GM12891 (cell line): Measurements from ENCODE around the gene TRAPPC6A.

Source experiments
- POLR2A ChIP-seq: IDR thresholded peaks from 2 replicates; pipeline ENCODE4 v1.6.1; 2011; ENCODE audit warnings: low read depth, low read length, control low read depth
- POLR2AphosphoS5 ChIP-seq: IDR thresholded peaks from 2 replicates; pipeline ENCODE4 v1.6.1; 2011; ENCODE audit warnings: low read depth, low read length, control low read depth
- POU2F2 ChIP-seq: IDR thresholded peaks from 2 replicates; pipeline ENCODE4 v1.6.1; 2011; ENCODE audit warnings: low read depth, mild to moderate bottlenecking, control low read depth, low read length, moderate library complexity
- SPI1 ChIP-seq: IDR thresholded peaks from 2 replicates; pipeline ENCODE4 v1.6.1; 2011; ENCODE audit warnings: low read depth, low read length, control low read depth
- TAF1 ChIP-seq: IDR thresholded peaks from 2 replicates; pipeline ENCODE4 v1.6.1; 2011; ENCODE audit warnings: low read depth, low read length, control low read depth

DNA sequence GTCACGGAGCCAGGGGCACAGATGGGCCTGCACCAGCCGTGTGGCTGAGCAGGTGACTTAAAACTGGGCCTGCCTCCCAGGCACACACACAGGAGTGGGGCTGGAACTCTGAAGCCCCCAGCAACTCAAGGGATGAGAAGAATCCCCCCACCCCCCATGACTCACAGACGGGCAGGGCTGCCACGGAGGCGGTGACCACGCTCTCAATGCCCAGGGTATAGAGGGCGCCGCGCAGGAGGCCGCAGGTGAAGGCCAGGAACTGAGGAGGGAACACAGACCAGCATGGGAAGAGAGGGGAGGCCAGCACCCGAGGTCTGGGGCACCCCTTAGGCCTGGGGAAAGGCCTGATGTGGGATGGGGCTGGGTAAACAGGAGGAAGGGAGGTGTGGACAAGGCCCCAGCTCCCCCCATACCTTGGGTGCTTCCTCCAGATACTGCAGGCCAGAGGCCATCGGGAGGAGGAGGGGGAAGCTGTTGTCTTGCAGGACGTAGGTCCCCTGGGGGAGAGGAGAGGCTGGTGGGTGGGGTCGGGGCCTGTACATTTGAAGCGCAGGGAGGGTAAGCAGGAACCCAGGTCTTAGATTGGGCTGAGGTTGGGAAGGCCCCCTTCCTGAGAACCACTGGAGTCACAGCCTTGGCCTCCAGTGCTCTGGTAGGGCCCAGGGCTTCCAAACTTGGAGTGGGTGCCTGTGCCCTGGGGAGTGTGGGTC is 14.1 kb downstream of the TRAPPC6A start:
- TF ChIP-seq SPI1 (no peak), POLR2AphosphoS5 (no peak), POLR2A (no peak), POU2F2 (no peak), TAF1 (no peak)
